ENCODE measurements around the gene ACTN1. TPM values are rescaled to one million over a fixed set of nuclear protein-coding genes. Genes with fewer than 3 reads are reported as not detected.

Gene ACTN1
- total RNA-seq, 1 experiment from 2014 or later = 169 TPM

DNA sequence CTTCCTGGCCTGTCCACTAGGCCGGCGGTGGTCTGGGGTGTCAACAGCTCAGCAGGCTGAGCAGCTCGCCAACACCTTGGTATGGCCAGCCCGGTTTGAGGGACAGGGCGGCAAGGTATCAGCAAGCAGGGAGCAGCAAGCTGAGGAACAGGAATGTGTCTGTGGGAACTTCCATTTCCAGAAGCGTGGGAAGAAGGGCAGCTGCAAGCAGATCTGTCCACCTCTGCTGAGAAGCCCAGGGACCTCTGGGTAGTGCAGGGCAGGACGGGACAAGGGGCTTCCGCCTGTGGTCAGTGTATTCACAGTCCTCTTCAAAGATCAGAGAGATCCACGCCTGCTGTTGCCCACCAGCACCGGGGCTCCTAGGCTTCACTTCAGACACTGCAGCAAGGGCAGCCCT lies 36.0 kb downstream of the ACTN1 start:
- Histone ChIP-seq H3K36me3 (replicated peaks; ENCODE audit: control insufficient read depth, insufficient read depth, low read length) (no peaks in the 10 kb centered on the region; the same call in 1 of the 2 replicates), H3K27me3 (ENCODE audit: control insufficient read depth, insufficient read depth, low read length) (no peaks in the 10 kb centered on the region), H3K4me3 (ENCODE audit: insufficient read depth, low read depth, low read length) (no peak overlapping the region)
- DNase-seq = no peak

DNA sequence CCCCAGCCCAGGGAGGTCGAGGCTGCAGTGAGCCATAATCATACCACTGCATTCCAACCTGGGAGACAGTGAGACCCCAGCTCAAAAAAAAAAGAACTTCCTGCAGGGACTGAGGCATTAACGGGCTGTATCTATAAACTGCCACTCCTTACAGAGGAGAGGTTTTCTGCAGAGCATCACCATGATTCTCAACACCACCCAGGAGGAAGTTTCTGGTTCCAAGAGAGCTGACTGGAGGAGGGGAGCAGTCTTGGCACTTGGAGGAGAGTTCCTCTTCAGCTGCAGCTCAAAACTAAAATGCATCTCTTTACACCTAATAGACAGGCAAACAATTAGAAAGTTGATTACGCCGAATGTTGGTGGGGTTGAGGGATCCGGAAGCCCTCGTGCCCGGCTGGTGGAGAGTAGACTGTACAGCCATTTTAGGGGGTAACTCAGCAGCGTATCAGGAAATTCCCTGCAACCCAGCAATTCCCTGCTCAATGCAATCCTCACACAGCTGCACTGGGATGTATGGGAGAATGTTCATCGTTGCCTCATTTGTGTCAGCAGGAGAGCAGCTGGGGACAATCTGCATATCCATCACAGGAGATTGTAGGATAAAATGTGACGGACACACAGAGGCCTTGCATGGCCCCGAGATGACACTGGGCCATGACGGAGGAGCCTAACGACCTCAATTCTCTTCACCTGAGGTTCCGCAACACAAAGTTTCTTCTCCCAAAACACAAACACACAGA lies 36.6 kb downstream of the ACTN1 start:
- Histone ChIP-seq H3K4me3 (ENCODE audit: insufficient read depth, low read depth, low read length) (no peak overlapping the region), H3K27me3 (ENCODE audit: control insufficient read depth, insufficient read depth, low read length) (no peaks in the 10 kb centered on the region), H3K36me3 (replicated peaks; ENCODE audit: control insufficient read depth, insufficient read depth, low read length) (no peaks in the 10 kb centered on the region; the same call in 1 of the 2 replicates)
- DNase-seq = no peak

GRCh38 chr14:68941820-68942219 lies 37.3 kb downstream of the ACTN1 start:
- no peaks in the 10 kb centered on the region for H3K27me3 ChIP-seq (ENCODE audit: control insufficient read depth, insufficient read depth, low read length)
- peak; percentile 86 for DNase-seq
- H3K36me3 ChIP-seq (replicated peaks; ENCODE audit: control insufficient read depth, insufficient read depth, low read length) = no peaks in the 10 kb centered on the region; the same call in 1 of the 2 replicates
- no peak overlapping the region for H3K4me3 ChIP-seq (ENCODE audit: insufficient read depth, low read depth, low read length)

GRCh38 chr14:68940614-68941185 lies 38.4 kb downstream of the ACTN1 start:
- no peaks in the 10 kb centered on the region; the same call in 1 of the 2 replicates for H3K36me3 ChIP-seq (replicated peaks; ENCODE audit: control insufficient read depth, insufficient read depth, low read length)
- no peak overlapping the region for H3K4me3 ChIP-seq (ENCODE audit: insufficient read depth, low read depth, low read length)
- no peak for DNase-seq
- no peaks in the 10 kb centered on the region for H3K27me3 ChIP-seq (ENCODE audit: control insufficient read depth, insufficient read depth, low read length)

DNA sequence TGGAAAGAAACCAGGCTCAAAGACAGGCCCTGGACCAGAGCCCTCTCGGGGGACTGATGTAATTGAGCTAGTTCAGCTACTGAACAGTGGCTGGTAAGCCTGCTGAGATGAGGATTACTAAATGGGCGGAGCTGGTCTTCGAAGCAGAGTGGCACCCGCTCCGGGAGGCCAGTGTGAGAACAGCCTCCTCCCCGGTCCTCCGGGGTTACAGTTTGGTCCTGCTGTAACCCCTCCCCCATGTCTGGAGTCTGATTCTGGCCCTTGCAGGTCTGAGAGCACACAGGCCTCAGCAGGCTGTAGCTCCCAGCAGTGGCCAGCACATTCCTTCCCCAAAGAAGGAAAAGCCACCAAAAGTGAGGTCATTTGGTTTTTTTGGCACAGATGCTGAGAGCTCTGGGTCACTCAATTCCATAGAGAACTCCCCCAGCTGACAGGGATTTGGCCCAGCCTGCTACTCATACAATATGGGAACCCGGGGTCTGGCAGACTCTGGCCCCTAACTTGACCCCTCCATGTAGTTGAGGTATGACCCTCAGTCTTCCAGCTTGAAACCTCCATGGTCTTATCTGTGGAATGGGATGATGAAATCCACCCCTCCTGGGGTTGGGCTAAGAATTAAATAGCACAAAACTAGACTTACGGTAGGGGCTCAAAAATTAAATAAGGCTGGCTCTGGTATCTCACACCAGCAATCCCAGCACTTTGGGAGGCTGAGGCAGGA lies 39.0 kb downstream of the ACTN1 start:
- Histone ChIP-seq H3K4me3 (ENCODE audit: insufficient read depth, low read depth, low read length) (no peak overlapping the region), H3K27me3 (ENCODE audit: control insufficient read depth, insufficient read depth, low read length) (no peaks in the 10 kb centered on the region), H3K36me3 (replicated peaks; ENCODE audit: control insufficient read depth, insufficient read depth, low read length) (no peaks in the 10 kb centered on the region; the same call in 1 of the 2 replicates)
- DNase-seq = no peak

DNA sequence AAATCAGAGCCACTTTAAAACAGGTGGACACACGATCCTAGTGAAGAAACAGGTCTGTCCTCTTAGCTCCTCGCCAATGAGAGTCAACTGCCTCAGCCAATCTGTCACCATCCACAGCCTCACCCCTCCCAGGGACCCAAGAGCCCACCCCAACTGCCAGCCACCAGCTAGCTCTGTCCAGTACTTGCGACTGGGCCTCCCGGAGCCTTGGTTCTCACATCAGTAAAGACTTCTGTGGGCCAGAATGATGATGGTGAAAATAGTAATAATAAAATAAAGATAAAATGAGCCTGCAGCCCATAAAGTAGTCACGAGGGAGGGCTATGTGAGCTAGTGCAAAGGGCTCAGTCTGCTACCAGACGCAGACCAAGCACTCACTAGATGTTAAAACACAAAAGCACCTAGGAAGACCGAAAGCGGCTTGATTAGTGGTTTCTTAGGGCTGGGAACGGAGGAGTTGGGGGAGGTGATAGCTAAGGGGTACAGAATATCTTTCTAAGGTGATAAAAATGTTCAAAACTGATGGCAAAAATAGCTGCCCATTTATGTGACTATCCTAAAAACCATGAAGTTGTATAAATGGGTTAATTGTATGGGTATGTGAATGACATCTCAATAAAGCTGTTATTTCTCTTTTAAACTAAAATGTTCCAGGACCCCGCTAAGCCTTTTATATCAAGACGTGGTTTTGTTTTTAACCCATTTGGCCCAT lies 39.8 kb downstream of the ACTN1 start:
- DNase-seq = no peak
- H3K36me3 ChIP-seq (replicated peaks; ENCODE audit: control insufficient read depth, insufficient read depth, low read length) = no peaks in the 10 kb centered on the region; the same call in 1 of the 2 replicates

GRCh38 chr14:68938271-68939150 lies 40.6 kb downstream of the ACTN1 start:
- Histone ChIP-seq H3K36me3 (replicated peaks; ENCODE audit: control insufficient read depth, insufficient read depth, low read length) (no peaks in the 10 kb centered on the region; the same call in 1 of the 2 replicates), H3K4me3 (ENCODE audit: insufficient read depth, low read depth, low read length) (no peak overlapping the region), H3K27me3 (ENCODE audit: control insufficient read depth, insufficient read depth, low read length) (no peaks in the 10 kb centered on the region)
- DNase-seq = no peak

More for the DNA sequence above, 39.8 kb downstream of the ACTN1 start:
- H3K27me3 ChIP-seq (ENCODE audit: control insufficient read depth, insufficient read depth, low read length) = no peaks in the 10 kb centered on the region
- H3K4me3 ChIP-seq (ENCODE audit: insufficient read depth, low read depth, low read length) = no peak overlapping the region

DNA sequence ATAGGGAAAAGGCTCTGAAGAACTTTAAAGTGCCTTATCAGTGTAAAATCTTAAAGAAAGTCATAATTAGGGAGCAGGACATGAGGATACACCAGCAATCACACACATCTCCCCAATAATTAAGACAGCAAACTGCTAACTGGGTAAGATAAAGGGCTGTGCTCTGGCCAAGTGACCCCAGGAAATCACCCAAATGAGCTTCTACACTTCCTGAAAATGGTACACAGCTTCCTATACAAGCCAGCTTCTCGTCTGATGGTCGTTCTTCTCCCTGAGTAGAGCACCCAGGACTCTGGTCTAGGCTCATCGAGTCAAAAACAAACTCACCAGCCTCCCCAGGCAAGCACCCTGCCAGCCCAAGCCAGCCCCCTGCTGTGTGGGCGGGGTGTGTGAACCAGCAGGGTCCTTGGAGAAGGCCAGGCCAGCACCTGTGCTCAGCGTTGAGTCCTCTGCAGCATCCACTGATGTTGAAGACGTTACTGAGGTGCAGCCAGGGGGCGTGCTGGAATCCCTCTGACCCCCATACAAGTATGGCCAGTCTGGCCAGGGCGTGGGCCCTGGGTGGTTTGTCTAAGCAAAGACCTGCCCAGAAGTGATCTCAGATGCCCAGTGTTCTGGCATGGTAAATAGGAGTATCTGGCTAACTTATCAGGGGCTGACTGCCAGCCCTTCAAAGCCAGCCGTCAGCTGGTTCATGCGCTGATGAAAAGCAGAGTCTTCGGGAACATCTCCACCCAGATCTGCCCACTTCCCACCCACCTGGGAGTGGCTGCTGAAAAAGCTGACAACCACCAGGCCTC lies 41.4 kb downstream of the ACTN1 start:
- DNase-seq = peak; percentile 74
- no peaks in the 10 kb centered on the region; the same call in 1 of the 2 replicates for H3K36me3 ChIP-seq (replicated peaks; ENCODE audit: control insufficient read depth, insufficient read depth, low read length)
- H3K4me3 ChIP-seq (ENCODE audit: insufficient read depth, low read depth, low read length) = no peak overlapping the region
- H3K27me3 ChIP-seq (ENCODE audit: control insufficient read depth, insufficient read depth, low read length) = no peaks in the 10 kb centered on the region

GRCh38 chr14:68936980-68937379 lies 42.1 kb downstream of the ACTN1 start:
- no peaks in the 10 kb centered on the region for H3K27me3 ChIP-seq (ENCODE audit: control insufficient read depth, insufficient read depth, low read length)
- no peak for DNase-seq
- no peaks in the 10 kb centered on the region for H3K36me3 ChIP-seq (replicated peaks; ENCODE audit: control insufficient read depth, insufficient read depth, low read length)
- no peak overlapping the region for H3K4me3 ChIP-seq (ENCODE audit: insufficient read depth, low read depth, low read length)

DNA sequence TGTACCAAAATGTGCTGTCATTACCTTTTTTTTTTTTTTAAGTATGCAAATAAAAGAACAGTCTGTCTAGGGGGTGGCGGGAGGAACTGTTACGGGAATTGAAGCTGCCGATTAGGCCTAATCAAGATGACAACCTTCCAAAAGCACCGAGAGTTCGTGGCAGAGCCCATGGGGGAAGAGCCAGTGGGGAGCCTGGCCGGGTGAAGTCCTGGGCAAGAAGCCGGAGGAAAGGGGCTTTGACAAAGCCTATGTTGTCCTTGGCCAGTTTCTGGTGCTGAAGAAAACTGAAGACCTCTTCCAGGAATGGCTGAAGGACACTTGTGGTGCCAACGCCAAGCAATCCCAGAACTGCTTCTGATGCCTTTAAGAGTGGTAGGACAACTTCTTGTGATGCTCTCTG lies 42.6 kb downstream of the ACTN1 start:
- Histone ChIP-seq H3K4me3 (ENCODE audit: insufficient read depth, low read depth, low read length) (no peak overlapping the region), H3K36me3 (replicated peaks; ENCODE audit: control insufficient read depth, insufficient read depth, low read length) (no peaks in the 10 kb centered on the region), H3K27me3 (ENCODE audit: control insufficient read depth, insufficient read depth, low read length) (no peaks in the 10 kb centered on the region)
- DNase-seq = no peak

GRCh38 chr14:68935761-68936214 lies 43.3 kb downstream of the ACTN1 start:
- no peak overlapping the region for H3K4me3 ChIP-seq (ENCODE audit: insufficient read depth, low read depth, low read length)
- no peaks in the 10 kb centered on the region for H3K36me3 ChIP-seq (replicated peaks; ENCODE audit: control insufficient read depth, insufficient read depth, low read length)
- DNase-seq = no peak
- H3K27me3 ChIP-seq (ENCODE audit: control insufficient read depth, insufficient read depth, low read length) = no peaks in the 10 kb centered on the region

- no peaks in the 10 kb centered on the region for H3K27me3 ChIP-seq (ENCODE audit: control insufficient read depth, insufficient read depth, low read length)
- H3K36me3 ChIP-seq (replicated peaks; ENCODE audit: control insufficient read depth, insufficient read depth, low read length) = no peaks in the 10 kb centered on the region
- no peak for DNase-seq
- no peak overlapping the region for H3K4me3 ChIP-seq (ENCODE audit: insufficient read depth, low read depth, low read length)
Observed at GRCh38 chr14:68934066-68934465, 45.0 kb downstream of the ACTN1 start.

GRCh38 chr14:68932686-68933085 lies 46.4 kb downstream of the ACTN1 start:
- H3K4me3 ChIP-seq (ENCODE audit: insufficient read depth, low read depth, low read length) = no peak overlapping the region
- H3K27me3 ChIP-seq (ENCODE audit: control insufficient read depth, insufficient read depth, low read length) = no peaks in the 10 kb centered on the region
- DNase-seq = no peak
- no peaks in the 10 kb centered on the region for H3K36me3 ChIP-seq (replicated peaks; ENCODE audit: control insufficient read depth, insufficient read depth, low read length)
